ENCODE data around the gene UFSP1.

Gene UFSP1

DNA sequence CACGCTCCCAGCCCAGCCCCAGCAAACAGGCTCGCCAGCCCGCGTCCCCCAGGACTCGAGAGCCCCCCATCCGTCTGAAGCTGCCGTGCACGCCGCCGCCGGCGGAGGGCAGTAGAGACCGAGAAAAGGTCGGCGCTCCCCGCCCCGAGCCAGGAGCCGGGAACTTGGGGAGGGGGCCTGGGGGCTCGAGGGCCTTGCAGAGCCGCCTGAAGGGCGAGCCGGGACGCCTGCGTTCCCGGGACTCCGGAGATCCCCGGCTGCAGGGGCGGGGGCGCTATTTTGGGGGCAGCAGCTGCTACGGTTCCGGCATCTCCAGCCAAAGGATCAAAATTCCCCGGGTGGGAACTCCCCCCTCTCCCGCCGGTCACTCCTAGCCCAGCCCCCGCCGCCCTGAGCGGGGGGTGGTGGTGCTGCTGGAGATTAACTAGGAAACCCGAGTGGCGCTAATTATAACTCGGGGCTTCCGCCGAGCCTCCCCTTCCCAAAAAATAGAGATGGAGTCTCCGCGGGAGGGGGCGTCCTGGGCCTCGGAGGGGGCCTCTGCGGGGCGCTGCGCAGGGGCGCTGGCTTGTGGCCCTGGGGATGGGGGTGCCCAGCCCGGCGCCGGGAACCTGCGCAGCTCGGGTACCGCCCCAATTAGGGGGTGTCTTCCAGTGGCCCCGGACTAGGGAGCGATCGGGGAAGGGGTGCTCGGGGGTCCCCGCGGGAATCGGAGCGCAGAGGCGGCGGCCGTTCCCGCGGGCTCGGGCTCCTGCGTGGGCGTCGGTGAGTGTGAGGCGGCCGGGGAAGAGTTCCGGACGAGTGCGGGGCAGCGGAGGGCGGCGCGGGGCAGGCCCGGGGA is 5.6 kb upstream of the UFSP1 start:
- Histone ChIP-seq H3K9me2 (replicated peaks; ENCODE audit: insufficient read depth, low read length) (no peaks in the 10 kb centered on the region), H3K4me3 (ENCODE audit: insufficient read depth, low read length, poor library complexity, severe bottlenecking) (no peak overlapping the region), H2AFZ (ENCODE audit: low read depth, low read length, severe bottlenecking) (no peak overlapping the region), H3K9ac (ENCODE audit: low read length) (no peak overlapping the region), H3F3A (ENCODE audit: insufficient read depth) (peaks cover 4% of the 10 kb centered on the region; the same call in 1 of the 2 replicates), H3K79me2 (ENCODE audit: insufficient read depth, low read length) (no peaks in the 10 kb centered on the region), H3K4me2 (ENCODE audit: low read depth, low read length, poor library complexity, severe bottlenecking) (peak overlapping the region; percentile 36), H3K27ac (ENCODE audit: low read depth, low read length) (no peak overlapping the region), H3K36me3 (ENCODE audit: low read length) (no peaks in the 10 kb centered on the region), H3K27me3 (ENCODE audit: low read length) (no peaks in the 10 kb centered on the region), H3K9me3 (ENCODE audit: insufficient read depth, low read length) (no peaks in the 10 kb centered on the region), H4K20me1 (ENCODE audit: low read depth, low read length) (no peaks in the 10 kb centered on the region)
- peak; percentile 98; the same call in 1 of the 2 replicates for TF ChIP-seq EZH2phosphoT487 (conservative IDR thresholded peaks at IDR 0.05; ENCODE audit: low read length)
- TF ChIP-seq, protein P1, sequence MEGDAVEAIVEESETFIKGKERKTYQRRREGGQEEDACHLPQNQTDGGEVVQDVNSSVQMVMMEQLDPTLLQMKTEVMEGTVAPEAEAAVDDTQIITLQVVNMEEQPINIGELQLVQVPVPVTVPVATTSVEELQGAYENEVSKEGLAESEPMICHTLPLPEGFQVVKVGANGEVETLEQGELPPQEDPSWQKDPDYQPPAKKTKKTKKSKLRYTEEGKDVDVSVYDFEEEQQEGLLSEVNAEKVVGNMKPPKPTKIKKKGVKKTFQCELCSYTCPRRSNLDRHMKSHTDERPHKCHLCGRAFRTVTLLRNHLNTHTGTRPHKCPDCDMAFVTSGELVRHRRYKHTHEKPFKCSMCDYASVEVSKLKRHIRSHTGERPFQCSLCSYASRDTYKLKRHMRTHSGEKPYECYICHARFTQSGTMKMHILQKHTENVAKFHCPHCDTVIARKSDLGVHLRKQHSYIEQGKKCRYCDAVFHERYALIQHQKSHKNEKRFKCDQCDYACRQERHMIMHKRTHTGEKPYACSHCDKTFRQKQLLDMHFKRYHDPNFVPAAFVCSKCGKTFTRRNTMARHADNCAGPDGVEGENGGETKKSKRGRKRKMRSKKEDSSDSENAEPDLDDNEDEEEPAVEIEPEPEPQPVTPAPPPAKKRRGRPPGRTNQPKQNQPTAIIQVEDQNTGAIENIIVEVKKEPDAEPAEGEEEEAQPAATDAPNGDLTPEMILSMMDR (IDR thresholded peaks at IDR 0.05; ENCODE audit: insufficient read depth, low read length, poor library complexity, severe bottlenecking) = peak; percentile 92

DNA sequence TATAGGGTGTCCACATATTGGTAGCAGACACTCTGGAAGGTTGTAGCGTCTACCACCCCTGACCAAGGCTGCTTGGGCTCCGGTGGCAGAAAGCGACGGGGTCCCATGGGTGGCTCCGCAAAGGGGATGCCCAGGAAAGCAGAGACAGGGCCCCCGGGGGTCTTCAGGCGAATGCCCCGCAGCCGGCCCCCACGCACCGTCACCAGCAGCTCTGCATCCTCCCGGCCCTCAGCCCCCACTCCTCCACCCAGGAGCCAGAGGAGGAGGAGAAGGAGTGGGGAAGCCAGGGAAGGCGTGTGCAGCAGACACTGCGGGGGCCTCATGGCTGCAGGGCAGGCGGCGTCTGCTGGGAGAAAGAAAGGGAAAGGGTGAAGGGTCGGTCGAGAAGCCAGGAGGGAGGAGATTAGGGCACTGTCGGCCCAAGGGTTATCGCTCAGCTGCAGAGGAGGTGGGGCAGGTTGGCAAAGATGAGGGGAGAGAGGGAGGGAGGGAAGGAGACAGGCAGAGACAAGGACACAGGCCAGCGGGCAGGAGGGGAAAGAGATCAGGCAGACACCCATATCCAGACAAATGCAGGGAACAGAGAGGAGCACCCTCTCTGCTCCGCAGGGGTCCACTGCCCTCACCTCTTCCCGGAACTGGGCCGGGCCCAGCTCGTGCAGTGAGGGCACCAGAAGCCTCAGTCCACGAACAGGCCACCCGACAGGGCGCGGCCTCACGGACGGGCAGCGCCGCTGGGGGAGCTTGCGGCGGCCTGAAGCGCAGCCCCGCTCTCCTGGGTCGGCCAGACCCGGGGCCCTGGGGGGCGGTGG is 4.6 kb upstream of the UFSP1 start:
- no peak overlapping the region for H3K9ac ChIP-seq (ENCODE audit: low read length)

GRCh38 chr7:100893318-100893895 is 3.9 kb upstream of the UFSP1 start:
- Histone ChIP-seq H3K4me3 (ENCODE audit: insufficient read depth, low read length, poor library complexity, severe bottlenecking) (no peak overlapping the region), H2AFZ (ENCODE audit: low read depth, low read length, severe bottlenecking) (no peak overlapping the region), H3K79me2 (ENCODE audit: insufficient read depth, low read length) (peaks cover 10% of the 10 kb centered on the region), H3K9ac (ENCODE audit: low read length) (no peak overlapping the region), H3K27ac (ENCODE audit: low read depth, low read length) (no peak overlapping the region), H3F3A (ENCODE audit: insufficient read depth) (peaks cover 7% of the 10 kb centered on the region), H4K20me1 (ENCODE audit: low read depth, low read length) (no peaks in the 10 kb centered on the region), H3K27me3 (ENCODE audit: low read length) (no peaks in the 10 kb centered on the region), H3K4me2 (ENCODE audit: low read depth, low read length, poor library complexity, severe bottlenecking) (no peak overlapping the region), H3K9me3 (ENCODE audit: insufficient read depth, low read length) (no peaks in the 10 kb centered on the region), H3K36me3 (ENCODE audit: low read length) (0 out of 2 replicates have a peak, but pooled peaks cover 1% of the 10 kb centered on the region), H3K9me2 (replicated peaks; ENCODE audit: insufficient read depth, low read length) (no peaks in the 10 kb centered on the region)
- TF ChIP-seq EZH2phosphoT487 (conservative IDR thresholded peaks at IDR 0.05; ENCODE audit: low read length) = no peak
- TF ChIP-seq, protein P1 (IDR thresholded peaks at IDR 0.05; ENCODE audit: insufficient read depth, low read length, poor library complexity, severe bottlenecking) = no peak

More for the DNA sequence above, 4.6 kb upstream of the UFSP1 start:
- Histone ChIP-seq H2AFZ (ENCODE audit: low read depth, low read length, severe bottlenecking) (no peak overlapping the region), H3K79me2 (ENCODE audit: insufficient read depth, low read length) (peaks cover 3% of the 10 kb centered on the region), H3K4me3 (ENCODE audit: insufficient read depth, low read length, poor library complexity, severe bottlenecking) (no peak overlapping the region), H3K9me3 (ENCODE audit: insufficient read depth, low read length) (no peaks in the 10 kb centered on the region), H3K27ac (ENCODE audit: low read depth, low read length) (no peak overlapping the region), H3K27me3 (ENCODE audit: low read length) (no peaks in the 10 kb centered on the region), H3K4me2 (ENCODE audit: low read depth, low read length, poor library complexity, severe bottlenecking) (no peak overlapping the region), H3F3A (ENCODE audit: insufficient read depth) (peaks cover 4% of the 10 kb centered on the region; the same call in 1 of the 2 replicates), H3K9me2 (replicated peaks; ENCODE audit: insufficient read depth, low read length) (no peaks in the 10 kb centered on the region), H4K20me1 (ENCODE audit: low read depth, low read length) (no peaks in the 10 kb centered on the region), H3K36me3 (ENCODE audit: low read length) (no peaks in the 10 kb centered on the region)
- TF ChIP-seq, protein P1 (IDR thresholded peaks at IDR 0.05; ENCODE audit: insufficient read depth, low read length, poor library complexity, severe bottlenecking) = no peak
- no peak for TF ChIP-seq EZH2phosphoT487 (conservative IDR thresholded peaks at IDR 0.05; ENCODE audit: low read length)

Data from SU-DHL-6 (cell line).